ENCODE results near the gene METAP1D.

GRCh38 chr2:171999161-171999560 lies 592 bp upstream of the METAP1D start:
- TF ChIP-seq POLR2A (IDR thresholded peaks at IDR 0.05) (no peak), CTCF (IDR thresholded peaks at IDR 0.05) (no peak)

All from breast epithelium (tissue), 3 donors.